ENCODE measurements around the gene CROCC.

DNA sequence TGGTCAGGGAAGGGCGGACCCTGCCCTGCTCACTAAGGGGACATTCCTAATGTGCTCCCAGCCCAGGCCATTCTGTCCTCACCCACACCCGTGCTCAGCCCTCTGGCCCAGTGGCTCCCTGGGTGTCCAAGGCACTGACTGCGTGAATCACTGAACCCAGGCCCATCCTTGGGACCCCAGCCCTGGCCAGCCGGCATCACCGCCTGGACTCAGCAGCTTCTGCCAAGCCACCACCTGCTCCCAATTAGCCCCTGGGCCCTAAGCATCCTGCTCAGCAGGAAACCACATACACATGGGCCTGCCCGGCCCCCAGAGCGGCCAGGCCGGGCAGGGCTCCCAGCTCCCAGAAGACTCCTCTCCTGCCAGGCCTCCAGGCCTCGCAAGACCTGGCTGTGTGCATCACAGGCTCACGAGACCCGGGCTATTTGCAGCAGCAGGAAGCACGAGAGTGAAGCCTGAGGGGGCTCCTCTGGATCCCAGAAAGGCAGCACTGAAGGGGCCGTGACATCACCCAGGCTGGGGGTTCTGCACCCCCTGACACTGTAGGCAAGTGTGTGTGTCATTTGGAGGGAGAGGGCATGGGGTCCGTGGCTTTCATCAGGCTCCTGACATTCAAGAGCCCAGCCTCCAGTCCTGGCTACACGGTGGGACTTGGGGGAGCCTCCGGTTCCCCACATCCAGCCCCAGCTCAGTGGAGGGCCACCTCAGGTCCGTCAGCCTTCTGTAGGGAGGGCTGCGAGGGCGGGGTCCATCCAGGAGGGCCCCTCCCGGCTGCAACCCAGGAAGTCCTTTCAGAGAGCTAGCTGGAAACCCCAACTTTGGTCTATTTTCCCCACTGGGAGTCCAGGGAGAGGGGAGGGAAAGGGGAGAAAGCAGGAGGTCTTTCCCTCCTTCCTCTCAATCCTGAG is 57.1 kb downstream of the CROCC start:
- TF ChIP-seq, protein P1, sequence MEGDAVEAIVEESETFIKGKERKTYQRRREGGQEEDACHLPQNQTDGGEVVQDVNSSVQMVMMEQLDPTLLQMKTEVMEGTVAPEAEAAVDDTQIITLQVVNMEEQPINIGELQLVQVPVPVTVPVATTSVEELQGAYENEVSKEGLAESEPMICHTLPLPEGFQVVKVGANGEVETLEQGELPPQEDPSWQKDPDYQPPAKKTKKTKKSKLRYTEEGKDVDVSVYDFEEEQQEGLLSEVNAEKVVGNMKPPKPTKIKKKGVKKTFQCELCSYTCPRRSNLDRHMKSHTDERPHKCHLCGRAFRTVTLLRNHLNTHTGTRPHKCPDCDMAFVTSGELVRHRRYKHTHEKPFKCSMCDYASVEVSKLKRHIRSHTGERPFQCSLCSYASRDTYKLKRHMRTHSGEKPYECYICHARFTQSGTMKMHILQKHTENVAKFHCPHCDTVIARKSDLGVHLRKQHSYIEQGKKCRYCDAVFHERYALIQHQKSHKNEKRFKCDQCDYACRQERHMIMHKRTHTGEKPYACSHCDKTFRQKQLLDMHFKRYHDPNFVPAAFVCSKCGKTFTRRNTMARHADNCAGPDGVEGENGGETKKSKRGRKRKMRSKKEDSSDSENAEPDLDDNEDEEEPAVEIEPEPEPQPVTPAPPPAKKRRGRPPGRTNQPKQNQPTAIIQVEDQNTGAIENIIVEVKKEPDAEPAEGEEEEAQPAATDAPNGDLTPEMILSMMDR (IDR thresholded peaks at IDR 0.05): no peak
- TF ChIP-seq, protein P2, sequence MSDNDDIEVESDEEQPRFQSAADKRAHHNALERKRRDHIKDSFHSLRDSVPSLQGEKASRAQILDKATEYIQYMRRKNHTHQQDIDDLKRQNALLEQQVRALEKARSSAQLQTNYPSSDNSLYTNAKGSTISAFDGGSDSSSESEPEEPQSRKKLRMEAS (IDR thresholded peaks at IDR 0.05; ENCODE audit: low read depth): peak; percentile 94
- TF ChIP-seq TAF1 (IDR thresholded peaks at IDR 0.05; ENCODE audit: borderline replicate concordance, low read depth, low read length): peak; percentile 73; the same call in 1 of the 2 replicates
